Measurements from ENCODE around the gene UQCRHL.
A peak's percentile ranks its signal among the peaks of the same experiment; 100 is the strongest.

Gene UQCRHL

GRCh38 chr1:15799004-15799867 is 8.2 kb downstream of the UQCRHL start:
- H3K36me3 ChIP-seq (ENCODE audit: control insufficient read depth in 5 of 5, insufficient read depth in 5 of 5, low read length in 5 of 5) = no peaks in the 10 kb centered on the region
- H3K9me3 ChIP-seq (ENCODE audit: control insufficient read depth in 5 of 5, low read length in 5 of 5) = no peaks in the 10 kb centered on the region
- peak overlapping the region; percentile 96 for H3K27ac ChIP-seq (ENCODE audit: low read depth, low read length)
- H3K4me1 ChIP-seq (ENCODE audit: control insufficient read depth in 5 of 5, insufficient read depth in 5 of 5, low read length in 5 of 5) = peaks cover 19 to 36% (median 27%) of the 10 kb centered on the region in 5 donors
- peak overlapping the region in 1 of 5 donors; percentile 13 for H3K4me3 ChIP-seq (ENCODE audit: low read depth in 1 of 5, low read length in 5 of 5)
- H3K27me3 ChIP-seq (ENCODE audit: control insufficient read depth in 5 of 5, insufficient read depth in 4 of 5, low read length in 5 of 5) = no peaks in the 10 kb centered on the region
- H3K9ac ChIP-seq (ENCODE audit: low read length in 5 of 5) = peak overlapping the region; percentile 39 to 83 (median 63)

GRCh38 chr1:15797614-15798390 is 9.6 kb downstream of the UQCRHL start:
- no peaks in the 10 kb centered on the region for H3K27me3 ChIP-seq (ENCODE audit: control insufficient read depth in 5 of 5, insufficient read depth in 4 of 5, low read length in 5 of 5)
- H3K27ac ChIP-seq (ENCODE audit: low read depth, low read length) = peak overlapping the region; percentile 96
- H3K9me3 ChIP-seq (ENCODE audit: control insufficient read depth in 5 of 5, low read length in 5 of 5) = no peaks in the 10 kb centered on the region
- peaks cover 19 to 36% (median 27%) of the 10 kb centered on the region in 5 donors for H3K4me1 ChIP-seq (ENCODE audit: control insufficient read depth in 5 of 5, insufficient read depth in 5 of 5, low read length in 5 of 5)
- H3K9ac ChIP-seq (ENCODE audit: low read length in 5 of 5) = no peak overlapping the region
- H3K36me3 ChIP-seq (ENCODE audit: control insufficient read depth in 5 of 5, insufficient read depth in 5 of 5, low read length in 5 of 5) = no peaks in the 10 kb centered on the region
- no peak overlapping the region for H3K4me3 ChIP-seq (ENCODE audit: low read depth in 1 of 5, low read length in 5 of 5)

- peak overlapping the region; percentile 83 for H3K27ac ChIP-seq (ENCODE audit: low read depth, low read length)
- no peaks in the 10 kb centered on the region for H3K9me3 ChIP-seq (ENCODE audit: control insufficient read depth in 5 of 5, low read length in 5 of 5)
- H3K27me3 ChIP-seq (ENCODE audit: control insufficient read depth in 5 of 5, insufficient read depth in 4 of 5, low read length in 5 of 5) = peaks cover 0 to 2% (median 0%) of the 10 kb centered on the region in 5 donors
- H3K36me3 ChIP-seq (ENCODE audit: control insufficient read depth in 5 of 5, insufficient read depth in 5 of 5, low read length in 5 of 5) = no peaks in the 10 kb centered on the region
- no peak overlapping the region for H3K4me3 ChIP-seq (ENCODE audit: low read depth in 1 of 5, low read length in 5 of 5)
- peaks cover 19 to 43% (median 31%) of the 10 kb centered on the region in 5 donors for H3K4me1 ChIP-seq (ENCODE audit: control insufficient read depth in 5 of 5, insufficient read depth in 5 of 5, low read length in 5 of 5)
- H3K9ac ChIP-seq (ENCODE audit: low read length in 5 of 5) = peak overlapping the region in 3 of 5 donors; percentile 35 to 72 (median 43)
Observed at GRCh38 chr1:15796086-15796462, 11.4 kb downstream of the UQCRHL start.

- Histone ChIP-seq H3K4me1 (ENCODE audit: control insufficient read depth in 5 of 5, insufficient read depth in 5 of 5, low read length in 5 of 5) (peaks cover 0 to 24% (median 18%) of the 10 kb centered on the region in 5 donors), H3K27ac (ENCODE audit: low read depth, low read length) (no peak overlapping the region), H3K9me3 (ENCODE audit: control insufficient read depth in 5 of 5, low read length in 5 of 5) (no peaks in the 10 kb centered on the region), H3K9ac (ENCODE audit: low read length in 5 of 5) (no peak overlapping the region), H3K27me3 (ENCODE audit: control insufficient read depth in 5 of 5, insufficient read depth in 4 of 5, low read length in 5 of 5) (peaks cover 0 to 2% (median 0%) of the 10 kb centered on the region in 5 donors), H3K36me3 (ENCODE audit: control insufficient read depth in 5 of 5, insufficient read depth in 5 of 5, low read length in 5 of 5) (peaks cover 0 to 5% (median 0%) of the 10 kb centered on the region in 5 donors), H3K4me3 (ENCODE audit: low read depth in 1 of 5, low read length in 5 of 5) (no peak overlapping the region)
Observed at GRCh38 chr1:15788624-15789301, 18.7 kb downstream of the UQCRHL start.

- H3K9ac ChIP-seq (ENCODE audit: low read length in 5 of 5) = no peak overlapping the region
- peaks cover 0 to 5% (median 0%) of the 10 kb centered on the region in 5 donors for H3K36me3 ChIP-seq (ENCODE audit: control insufficient read depth in 5 of 5, insufficient read depth in 5 of 5, low read length in 5 of 5)
- H3K27me3 ChIP-seq (ENCODE audit: control insufficient read depth in 5 of 5, insufficient read depth in 4 of 5, low read length in 5 of 5) = no peaks in the 10 kb centered on the region
- no peaks in the 10 kb centered on the region for H3K9me3 ChIP-seq (ENCODE audit: control insufficient read depth in 5 of 5, low read length in 5 of 5)
- H3K4me3 ChIP-seq (ENCODE audit: low read depth in 1 of 5, low read length in 5 of 5) = no peak overlapping the region
- peaks cover 0 to 18% (median 11%) of the 10 kb centered on the region in 5 donors for H3K4me1 ChIP-seq (ENCODE audit: control insufficient read depth in 5 of 5, insufficient read depth in 5 of 5, low read length in 5 of 5)
- peak overlapping the region; percentile 50 for H3K27ac ChIP-seq (ENCODE audit: low read depth, low read length)
Observed at GRCh38 chr1:15786581-15786980, 20.9 kb downstream of the UQCRHL start.

- Histone ChIP-seq H3K4me3 (ENCODE audit: low read depth in 1 of 5, low read length in 5 of 5) (no peak overlapping the region), H3K9ac (ENCODE audit: low read length in 5 of 5) (no peak overlapping the region), H3K27me3 (ENCODE audit: control insufficient read depth in 5 of 5, insufficient read depth in 4 of 5, low read length in 5 of 5) (no peaks in the 10 kb centered on the region), H3K27ac (ENCODE audit: low read depth, low read length) (peak overlapping the region; percentile 50), H3K9me3 (ENCODE audit: control insufficient read depth in 5 of 5, low read length in 5 of 5) (no peaks in the 10 kb centered on the region), H3K4me1 (ENCODE audit: control insufficient read depth in 5 of 5, insufficient read depth in 5 of 5, low read length in 5 of 5) (peaks cover 0 to 21% (median 11%) of the 10 kb centered on the region in 5 donors), H3K36me3 (ENCODE audit: control insufficient read depth in 5 of 5, insufficient read depth in 5 of 5, low read length in 5 of 5) (peaks cover 0 to 5% (median 0%) of the 10 kb centered on the region in 5 donors)
Observed at GRCh38 chr1:15785683-15786082, 21.8 kb downstream of the UQCRHL start.

GRCh38 chr1:15777909-15778707 is 29.3 kb downstream of the UQCRHL start:
- Histone ChIP-seq H3K9me3 (ENCODE audit: control insufficient read depth in 5 of 5, low read length in 5 of 5) (no peaks in the 10 kb centered on the region), H3K9ac (ENCODE audit: low read length in 5 of 5) (no peak overlapping the region), H3K4me1 (ENCODE audit: control insufficient read depth in 5 of 5, insufficient read depth in 5 of 5, low read length in 5 of 5) (peaks cover 0 to 7% (median 0%) of the 10 kb centered on the region in 5 donors), H3K27ac (ENCODE audit: low read depth, low read length) (no peak overlapping the region), H3K27me3 (ENCODE audit: control insufficient read depth in 5 of 5, insufficient read depth in 4 of 5, low read length in 5 of 5) (no peaks in the 10 kb centered on the region), H3K4me3 (ENCODE audit: low read depth in 1 of 5, low read length in 5 of 5) (no peak overlapping the region), H3K36me3 (ENCODE audit: control insufficient read depth in 5 of 5, insufficient read depth in 5 of 5, low read length in 5 of 5) (peaks cover 0 to 5% (median 0%) of the 10 kb centered on the region in 5 donors)

- H3K27me3 ChIP-seq (ENCODE audit: control insufficient read depth in 5 of 5, insufficient read depth in 4 of 5, low read length in 5 of 5) = peaks cover 0 to 3% (median 0%) of the 10 kb centered on the region in 5 donors
- no peak overlapping the region for H3K4me3 ChIP-seq (ENCODE audit: low read depth in 1 of 5, low read length in 5 of 5)
- H3K9ac ChIP-seq (ENCODE audit: low read length in 5 of 5) = no peak overlapping the region
- H3K4me1 ChIP-seq (ENCODE audit: control insufficient read depth in 5 of 5, insufficient read depth in 5 of 5, low read length in 5 of 5) = peaks cover 0 to 3% (median 0%) of the 10 kb centered on the region in 5 donors
- peaks cover 0 to 13% (median 2%) of the 10 kb centered on the region in 5 donors for H3K36me3 ChIP-seq (ENCODE audit: control insufficient read depth in 5 of 5, insufficient read depth in 5 of 5, low read length in 5 of 5)
- no peaks in the 10 kb centered on the region for H3K9me3 ChIP-seq (ENCODE audit: control insufficient read depth in 5 of 5, low read length in 5 of 5)
- no peak overlapping the region for H3K27ac ChIP-seq (ENCODE audit: low read depth, low read length)
Observed at GRCh38 chr1:15775706-15776105, 31.7 kb downstream of the UQCRHL start.

GRCh38 chr1:15771836-15772515 is 35.5 kb downstream of the UQCRHL start:
- H3K9me3 ChIP-seq (ENCODE audit: control insufficient read depth in 5 of 5, low read length in 5 of 5) = no peaks in the 10 kb centered on the region
- H3K36me3 ChIP-seq (ENCODE audit: control insufficient read depth in 5 of 5, insufficient read depth in 5 of 5, low read length in 5 of 5) = peaks cover 0 to 17% (median 5%) of the 10 kb centered on the region in 5 donors
- no peak overlapping the region for H3K4me3 ChIP-seq (ENCODE audit: low read depth in 1 of 5, low read length in 5 of 5)
- H3K27ac ChIP-seq (ENCODE audit: low read depth, low read length) = no peak overlapping the region
- H3K27me3 ChIP-seq (ENCODE audit: control insufficient read depth in 5 of 5, insufficient read depth in 4 of 5, low read length in 5 of 5) = peaks cover 0 to 3% (median 0%) of the 10 kb centered on the region in 5 donors
- H3K9ac ChIP-seq (ENCODE audit: low read length in 5 of 5) = peak overlapping the region in 1 of 5 donors; percentile 47
- H3K4me1 ChIP-seq (ENCODE audit: control insufficient read depth in 5 of 5, insufficient read depth in 5 of 5, low read length in 5 of 5) = no peaks in the 10 kb centered on the region
